Large intestine (tissue), 3 donors: ENCODE measurements around the gene PRIMPOL. TPM values are rescaled to one million over a fixed set of nuclear protein-coding genes. Genes with fewer than 3 reads are reported as not detected.

Source experiments
- DNase-seq, 2 donors: peaks; one replicate each; pipeline versions ENCODE4 v3.0.0 to v3.0.0-alpha.2; 2013
- H3K27ac ChIP-seq: one replicate; pipeline ENCODE4 v1.5.1; 2013; ENCODE audit warnings: low read length
- H3K27me3 ChIP-seq: 2 replicates; pipeline ENCODE4 v1.6.1; 2013; ENCODE audit warnings: low read length; ENCODE audit not compliant: control insufficient read depth, insufficient read depth
- H3K36me3 ChIP-seq: 2 replicates; pipeline ENCODE4 v1.6.1; 2013; ENCODE audit warnings: low read length; ENCODE audit not compliant: control insufficient read depth, insufficient read depth
- H3K4me1 ChIP-seq: one replicate; pipeline ENCODE4 v1.6.1; 2013; ENCODE audit warnings: low read length; ENCODE audit not compliant: control insufficient read depth, insufficient read depth
- H3K4me3 ChIP-seq: one replicate; pipeline ENCODE4 v1.5.1; 2013; ENCODE audit warnings: low read length
- H3K9me3 ChIP-seq: one replicate; pipeline ENCODE4 v1.6.1; 2013; ENCODE audit warnings: mild to moderate bottlenecking, low read depth, low read length, moderate library complexity; ENCODE audit not compliant: control insufficient read depth
- WGBS: methylation state at CpG from one replicate; pipeline ENCODE4 v1.1.5; 2013; ENCODE audit warnings: low lambda C conversion rate; ENCODE audit not compliant: insufficient coverage; 5-methylcytosine and 5-hydroxymethylcytosine counted together
- polyA plus RNA-seq: library from polyadenylated mRNA; unstranded; fragments of 120-200 nt; gene quantifications from one replicate; pipeline ENCODE4 v1.2.1, GENCODE V29; 2013

Gene PRIMPOL
- polyA plus RNA-seq, 1 donor: 23.8 TPM

GRCh38 chr4:184684491-184685189 is 35.1 kb downstream of the PRIMPOL start:
- H3K9me3 ChIP-seq: no peaks in the 10 kb centered on the region
- DNase-seq: peak; percentile 30 to 38
- H3K4me3 ChIP-seq: no peak overlapping the region
- H3K27ac ChIP-seq: peak overlapping the region; percentile 9
- peaks cover 3% of the 10 kb centered on the region for H3K36me3 ChIP-seq
- H3K4me1 ChIP-seq: peaks cover 5% of the 10 kb centered on the region
- 100% methylated on average over 1 of the region's 5 CpGs for WGBS
- H3K27me3 ChIP-seq: no peaks in the 10 kb centered on the region

DNA sequence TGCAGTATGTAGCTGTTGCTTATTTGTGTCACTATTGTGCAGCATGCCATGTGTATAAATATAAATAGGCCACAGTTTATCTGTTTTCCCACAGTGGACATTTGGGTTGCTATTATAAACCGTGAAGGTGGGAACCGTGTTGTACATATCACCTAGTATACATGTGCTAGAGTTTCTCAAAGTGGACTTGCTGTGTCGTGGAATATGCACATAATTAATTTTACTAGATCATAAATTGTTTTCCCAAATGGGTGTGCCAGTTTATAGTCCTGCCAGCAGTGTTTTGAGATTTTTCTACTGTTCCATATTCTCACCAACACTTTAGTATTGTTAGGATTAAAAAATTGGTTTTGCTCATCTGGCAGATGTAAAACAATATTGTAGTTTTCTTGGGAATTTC is 38.5 kb downstream of the PRIMPOL start:
- no peak overlapping the region for H3K4me3 ChIP-seq
- 62% methylated on average over 3 of the region's 3 CpGs for WGBS
- no peak for DNase-seq
- peaks cover 2% of the 10 kb centered on the region for H3K4me1 ChIP-seq
- peaks cover 3% of the 10 kb centered on the region for H3K36me3 ChIP-seq
- H3K27me3 ChIP-seq: no peaks in the 10 kb centered on the region
- H3K9me3 ChIP-seq: no peaks in the 10 kb centered on the region
- no peak overlapping the region for H3K27ac ChIP-seq

DNA sequence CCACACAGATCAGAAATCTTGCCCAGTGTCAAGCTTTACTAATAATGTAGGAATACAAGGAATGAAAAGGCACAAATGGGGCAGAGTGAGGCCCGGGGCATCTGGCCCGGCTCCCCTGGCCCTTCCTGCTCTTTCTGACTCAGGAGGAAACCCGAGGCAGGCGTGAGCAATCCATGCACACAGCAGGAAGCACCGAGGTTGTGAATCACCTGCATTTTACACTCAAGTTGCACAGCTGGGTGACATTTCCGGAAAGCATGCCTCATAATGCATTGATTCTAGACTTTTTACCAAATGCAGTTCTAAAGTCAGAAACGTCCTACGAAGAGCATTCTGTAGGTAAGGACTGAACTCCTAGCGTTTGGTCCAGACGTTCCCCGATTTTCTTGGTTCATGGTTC is 38.9 kb downstream of the PRIMPOL start:
- DNase-seq: no peak
- 90% methylated on average over 3 of the region's 11 CpGs for WGBS

DNA sequence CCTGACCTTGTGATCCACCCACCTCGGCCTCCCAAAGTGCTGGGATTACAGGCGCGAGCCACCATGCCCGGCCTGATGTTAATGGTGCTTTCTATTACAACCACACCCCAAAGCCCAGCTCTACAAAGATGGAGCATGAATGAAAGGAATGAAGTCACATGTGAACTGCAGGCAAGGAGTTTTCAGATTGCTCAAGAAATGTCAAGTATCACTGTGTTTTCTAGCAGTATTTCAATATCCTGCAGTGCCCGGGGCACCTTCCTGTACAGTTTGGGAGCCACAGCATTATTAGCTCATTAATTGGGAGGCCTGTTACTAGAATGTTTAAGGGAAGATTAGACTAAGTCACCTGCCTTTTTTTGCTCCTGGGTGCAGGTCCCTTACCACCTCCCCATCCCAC is 40.1 kb downstream of the PRIMPOL start:
- DNase-seq: no peak
- Histone ChIP-seq H3K9me3 (no peaks in the 10 kb centered on the region), H3K4me3 (no peak overlapping the region), H3K4me1 (no peaks in the 10 kb centered on the region), H3K36me3 (peaks cover 8% of the 10 kb centered on the region), H3K27ac (no peak overlapping the region), H3K27me3 (no peaks in the 10 kb centered on the region)
- no CpG with 5 or more reads among the region's 5 CpGs for WGBS

More for the DNA sequence above, 38.9 kb downstream of the PRIMPOL start:
- Histone ChIP-seq H3K27me3 (no peaks in the 10 kb centered on the region), H3K9me3 (no peaks in the 10 kb centered on the region), H3K27ac (no peak overlapping the region), H3K4me1 (peaks cover 2% of the 10 kb centered on the region), H3K36me3 (peaks cover 3% of the 10 kb centered on the region), H3K4me3 (no peak overlapping the region)

DNA sequence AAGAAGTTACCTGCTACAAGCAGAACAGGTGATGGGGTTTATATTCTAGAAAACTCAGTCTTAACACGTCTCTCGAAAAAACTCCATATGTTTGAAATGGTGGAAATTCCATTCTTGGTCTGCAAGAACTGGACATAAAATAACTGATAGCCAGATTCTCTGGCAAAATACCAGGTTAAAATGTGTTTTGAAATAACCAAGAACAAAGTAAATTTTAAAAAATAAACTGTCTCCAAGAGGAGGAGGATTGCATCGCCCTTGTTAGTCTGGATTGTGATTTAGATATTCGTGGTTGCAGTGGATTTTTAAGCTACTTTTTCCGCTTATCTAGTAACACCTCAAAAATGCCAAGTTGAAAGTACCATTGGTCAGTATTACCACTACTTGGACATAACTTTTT is 43.5 kb downstream of the PRIMPOL start:
- DNase-seq: no peak
- Histone ChIP-seq H3K27me3 (no peaks in the 10 kb centered on the region), H3K4me3 (no peak overlapping the region), H3K36me3 (peaks cover 10% of the 10 kb centered on the region), H3K4me1 (no peaks in the 10 kb centered on the region), H3K27ac (no peak overlapping the region), H3K9me3 (no peaks in the 10 kb centered on the region)
- WGBS: 96% methylated on average over 4 of the region's 5 CpGs

DNA sequence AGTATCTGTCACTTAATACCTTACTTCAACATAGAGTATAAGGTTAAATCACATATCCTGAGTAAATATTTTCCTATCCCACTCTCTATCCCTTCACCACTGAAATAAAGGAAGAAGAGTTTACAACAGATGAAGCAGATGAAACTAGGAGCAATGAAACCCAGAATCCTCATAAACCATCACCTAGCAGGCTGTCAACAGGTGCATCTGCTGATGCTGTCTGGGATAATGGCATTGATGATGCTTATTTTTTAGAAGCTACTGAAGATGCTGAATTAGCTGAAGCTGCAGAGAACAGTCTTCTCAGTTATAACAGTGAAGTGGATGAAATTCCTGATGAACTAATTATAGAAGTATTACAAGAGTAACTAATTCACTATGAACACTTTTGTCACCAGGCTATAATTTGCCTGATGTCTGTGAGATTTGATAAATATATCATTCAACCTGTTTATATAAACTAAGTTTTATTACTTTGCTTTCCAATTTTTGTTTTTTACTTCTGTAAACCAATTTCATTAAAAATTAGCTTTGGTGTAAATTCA is 44.9 kb downstream of the PRIMPOL start:
- H3K4me3 ChIP-seq: no peak overlapping the region
- DNase-seq: no peak
- H3K27ac ChIP-seq: no peak overlapping the region
- H3K4me1 ChIP-seq: no peaks in the 10 kb centered on the region
- H3K27me3 ChIP-seq: no peaks in the 10 kb centered on the region
- peaks cover 10% of the 10 kb centered on the region for H3K36me3 ChIP-seq
- no peaks in the 10 kb centered on the region for H3K9me3 ChIP-seq

- no peaks in the 10 kb centered on the region for H3K9me3 ChIP-seq
- DNase-seq: no peak
- H3K4me1 ChIP-seq: no peaks in the 10 kb centered on the region
- no peaks in the 10 kb centered on the region for H3K27me3 ChIP-seq
- H3K27ac ChIP-seq: no peak overlapping the region
- WGBS: no CpG with 5 or more reads among the region's 3 CpGs
- peaks cover 10% of the 10 kb centered on the region for H3K36me3 ChIP-seq
- H3K4me3 ChIP-seq: no peak overlapping the region
These were observed 45.8 kb downstream of the PRIMPOL start for GRCh38 chr4:184695178-184695896.

GRCh38 chr4:184697956-184698355 is 48.4 kb downstream of the PRIMPOL start:
- Histone ChIP-seq H3K4me3 (no peak overlapping the region), H3K9me3 (no peaks in the 10 kb centered on the region), H3K36me3 (peaks cover 15% of the 10 kb centered on the region), H3K27me3 (no peaks in the 10 kb centered on the region), H3K4me1 (no peaks in the 10 kb centered on the region), H3K27ac (no peak overlapping the region)
- WGBS: 90% methylated on average over 2 of the region's 3 CpGs
- no peak for DNase-seq

GRCh38 chr4:184699941-184700340 is 50.4 kb downstream of the PRIMPOL start:
- Histone ChIP-seq H3K4me3 (no peak overlapping the region), H3K36me3 (peaks cover 16% of the 10 kb centered on the region), H3K9me3 (no peaks in the 10 kb centered on the region), H3K27me3 (no peaks in the 10 kb centered on the region), H3K27ac (no peak overlapping the region), H3K4me1 (no peaks in the 10 kb centered on the region)
- no CpG with 5 or more reads among the region's 4 CpGs for WGBS
- DNase-seq: no peak

DNA sequence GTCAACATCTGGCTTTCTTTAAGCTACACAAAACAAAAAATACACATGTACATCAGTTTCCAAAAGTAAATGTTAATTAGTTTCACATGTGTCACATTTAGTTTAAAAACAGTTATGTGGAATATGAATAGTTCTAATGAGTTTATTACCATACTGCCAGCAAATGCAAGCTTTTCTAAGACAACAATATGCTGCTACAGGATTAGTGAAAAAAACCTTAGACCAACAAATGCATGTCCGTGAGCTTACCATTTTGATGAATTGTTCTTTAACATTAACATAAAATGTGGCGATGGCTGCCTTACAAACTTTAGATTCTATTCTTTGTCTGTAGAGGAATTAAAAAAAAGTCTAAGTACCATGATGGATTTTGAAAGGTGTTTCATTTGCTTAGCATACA is 52.6 kb downstream of the PRIMPOL start:
- Histone ChIP-seq H3K9me3 (no peaks in the 10 kb centered on the region), H3K4me3 (no peak overlapping the region), H3K27ac (no peak overlapping the region), H3K4me1 (no peaks in the 10 kb centered on the region), H3K27me3 (no peaks in the 10 kb centered on the region), H3K36me3 (peaks cover 12% of the 10 kb centered on the region)
- 100% methylated on average over 1 of the region's 2 CpGs for WGBS
- no peak for DNase-seq
